Stimulated activated CD4-positive, alpha-beta T cell treated with anti-CD3 and anti-CD28 coated beads, Interleukin-4, amount 100 ng/mL, for 48 hours (primary cell): Measurements from ENCODE around the gene MUC4.
"Not testable (repeated sequence)": the region's sequence is repeated elsewhere in the genome, so short reads cannot be mapped to it uniquely, and the experiment has no call there.

Experiments used
- DNase-seq, 2 donors: peaks; one replicate each; pipeline ENCODE4 v3.0.0-alpha.2; 2020; ENCODE audit warnings: low read depth in 2 of 2

The MUC4 gene

DNA sequence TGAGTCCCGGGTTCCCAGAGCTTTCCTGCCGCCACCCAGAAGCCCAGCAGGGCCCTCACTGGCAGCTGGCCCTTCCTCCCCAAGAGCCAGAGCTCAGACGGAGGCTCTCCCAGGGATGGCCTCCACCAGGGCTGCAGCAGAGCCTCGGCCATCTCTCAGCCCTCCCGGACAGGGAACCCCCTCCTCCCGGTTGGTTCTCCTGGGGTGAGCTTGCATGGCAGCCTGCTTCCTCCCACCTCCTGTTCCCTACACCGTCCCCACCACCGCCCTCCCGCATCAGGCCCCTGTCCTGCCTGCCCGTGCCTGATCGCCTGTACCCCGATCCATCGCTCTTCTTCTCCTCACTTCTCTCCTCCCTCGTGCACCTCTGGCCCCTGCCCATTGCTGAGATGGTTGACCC is 24.1 kb upstream of the MUC4 start:
- no peak for DNase-seq

- no peak for DNase-seq
Measured at GRCh38 chr3:195834675-195835583, 23.2 kb upstream of the MUC4 start.

- no peak for DNase-seq
Measured at GRCh38 chr3:195829897-195830254, 18.1 kb upstream of the MUC4 start.

- DNase-seq = no peak
Measured at GRCh38 chr3:195828762-195829161, 17.0 kb upstream of the MUC4 start.

DNA sequence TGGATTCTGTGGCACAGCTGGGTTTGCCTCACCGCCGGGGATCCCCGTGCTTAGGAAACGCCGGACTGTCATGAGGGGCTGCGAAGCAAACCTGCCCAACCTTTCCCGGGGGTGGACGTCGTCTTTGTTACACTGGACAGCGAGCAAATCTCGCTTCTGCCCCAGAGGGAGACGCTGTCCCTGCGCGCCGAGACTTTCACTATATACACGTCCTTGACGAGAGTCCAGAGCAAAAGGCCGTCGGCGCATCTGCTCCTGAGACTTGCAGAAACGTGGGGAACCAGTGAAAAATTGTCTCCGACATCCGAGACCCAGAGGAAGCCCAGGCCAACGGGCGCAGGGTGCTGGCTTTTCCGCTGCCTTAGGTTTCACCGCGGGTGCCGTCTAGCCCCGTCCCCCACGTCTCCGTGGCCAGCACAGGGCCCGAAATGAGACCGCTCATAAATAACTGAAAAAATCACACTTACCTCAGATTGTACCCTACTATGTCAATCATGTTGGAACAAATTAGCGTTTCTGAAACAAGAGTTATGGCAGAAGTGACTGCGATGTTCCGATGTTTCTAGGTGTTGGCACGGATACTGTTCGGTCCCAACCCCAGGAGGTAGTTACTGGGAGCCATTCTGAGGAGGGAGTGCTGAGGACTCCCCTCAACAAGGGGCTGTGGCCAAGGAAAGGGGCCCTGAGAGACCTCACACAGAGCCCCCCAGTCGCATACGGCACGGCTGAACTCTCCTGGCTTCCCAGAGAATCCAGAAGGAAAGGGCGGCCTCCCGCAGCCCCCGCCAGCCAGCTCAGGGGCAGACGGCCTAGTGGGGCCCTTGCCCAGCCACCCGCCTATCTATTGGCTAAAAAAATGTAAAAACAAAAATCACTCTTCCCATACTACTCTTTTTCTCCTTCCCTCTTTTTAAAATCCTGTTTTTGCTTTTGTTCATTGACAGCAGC is 14.4 kb upstream of the MUC4 start:
- DNase-seq = no peak

DNA sequence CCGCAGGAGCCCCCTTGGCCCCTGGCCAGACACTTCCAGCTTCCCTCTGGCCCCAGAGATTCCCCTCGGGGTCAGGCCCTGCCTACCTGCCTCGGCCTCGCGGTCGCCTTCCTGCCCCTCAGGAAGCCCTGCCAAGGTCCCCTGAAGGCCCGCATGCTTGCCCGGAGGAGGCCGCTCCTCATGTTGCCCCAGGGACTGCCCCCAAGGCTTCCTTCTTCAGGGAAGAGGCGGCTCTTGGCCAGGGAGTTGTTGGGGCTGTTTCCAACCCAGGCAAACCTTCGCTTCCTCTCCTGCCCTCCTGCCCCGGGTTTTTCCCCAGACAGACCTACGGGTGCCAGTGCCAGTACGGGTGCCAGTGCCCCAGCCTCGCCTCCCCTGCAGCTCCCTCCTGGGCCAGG is 13.5 kb upstream of the MUC4 start:
- no peak for DNase-seq

- DNase-seq = not testable (repeated sequence)
Measured at GRCh38 chr3:195824425-195825190, 12.9 kb upstream of the MUC4 start.

- DNase-seq = no peak
Measured at GRCh38 chr3:195823999-195824398, 12.3 kb upstream of the MUC4 start.

GRCh38 chr3:195823280-195823679 is 11.6 kb upstream of the MUC4 start:
- DNase-seq = no peak

GRCh38 chr3:195822131-195822696 is 10.5 kb upstream of the MUC4 start:
- no peak for DNase-seq

DNA sequence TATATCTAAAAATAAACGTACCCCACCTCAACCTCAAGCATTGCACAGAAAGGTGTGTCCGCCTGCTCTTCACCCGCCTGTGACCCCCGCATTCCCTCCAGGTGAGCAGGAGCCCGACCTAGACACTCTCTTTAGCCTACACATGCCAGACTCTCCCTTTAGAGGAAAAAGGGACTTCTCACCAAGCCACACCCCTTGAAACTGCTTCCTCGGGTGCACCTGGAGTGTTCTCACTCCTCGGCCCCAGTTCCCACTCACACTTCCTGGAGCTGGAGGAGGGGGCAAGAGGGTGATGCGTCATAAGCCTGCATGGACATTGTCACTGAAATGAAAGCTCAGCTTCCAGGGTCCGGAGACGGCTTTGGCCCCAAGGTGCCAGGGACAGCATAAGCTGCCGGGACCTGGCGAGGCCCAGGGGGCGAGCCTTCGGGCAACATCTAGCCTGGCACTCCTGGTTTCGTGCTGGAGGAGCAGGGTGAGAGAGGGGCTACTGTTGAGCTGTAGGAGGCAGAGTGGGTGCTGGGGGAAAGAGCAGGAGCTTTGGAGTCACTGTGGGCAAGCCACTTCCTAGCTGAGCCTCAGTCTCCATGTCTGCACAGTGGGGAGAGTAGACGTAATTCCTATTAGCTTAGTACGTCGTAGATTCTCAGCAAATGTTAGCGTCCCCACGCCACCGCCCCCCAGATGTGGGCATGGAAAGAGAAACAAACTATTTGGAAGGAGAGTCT is 9.8 kb upstream of the MUC4 start:
- no peak for DNase-seq

DNA sequence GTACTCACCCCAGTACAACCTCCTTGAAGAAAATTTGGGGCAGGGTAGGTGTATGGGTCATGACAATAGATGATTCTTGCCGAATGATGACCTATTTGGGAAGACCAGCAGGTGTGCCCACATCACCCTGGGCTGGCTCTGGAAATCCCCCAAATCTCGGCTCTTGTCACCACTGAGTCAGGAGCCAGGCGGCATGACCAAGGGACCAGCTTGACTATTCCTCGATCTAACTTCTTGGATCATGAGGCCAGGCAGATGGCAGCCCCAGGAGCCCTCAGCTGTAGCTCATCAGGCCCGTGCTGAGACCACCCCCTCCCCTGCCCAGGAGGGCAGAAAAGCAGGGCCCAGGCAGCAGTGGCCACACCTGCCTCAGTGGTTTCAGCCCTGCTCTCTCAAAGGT is 9.2 kb upstream of the MUC4 start:
- no peak for DNase-seq

GRCh38 chr3:195820186-195820585 is 8.5 kb upstream of the MUC4 start:
- no peak for DNase-seq

DNA sequence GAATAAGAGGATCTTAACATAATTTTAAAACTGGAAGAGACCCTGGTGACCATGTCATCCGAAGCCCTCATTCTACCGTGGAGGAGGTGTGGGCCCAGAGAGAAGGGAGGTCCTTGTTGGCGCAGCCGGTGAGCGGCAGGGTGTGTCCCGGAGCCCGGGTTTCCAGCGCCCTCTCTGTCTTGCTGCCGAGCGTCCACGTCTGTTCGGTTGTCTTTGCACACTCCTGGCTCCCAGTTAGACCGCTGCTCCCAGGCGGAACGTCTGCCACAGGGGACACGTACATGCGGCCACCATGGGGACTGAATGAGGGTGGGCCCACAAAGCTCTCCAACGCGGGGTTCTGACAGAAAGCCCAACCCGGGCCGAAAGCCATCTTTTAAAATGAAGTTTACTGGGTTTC is 6.6 kb upstream of the MUC4 start:
- DNase-seq = no peak

DNA sequence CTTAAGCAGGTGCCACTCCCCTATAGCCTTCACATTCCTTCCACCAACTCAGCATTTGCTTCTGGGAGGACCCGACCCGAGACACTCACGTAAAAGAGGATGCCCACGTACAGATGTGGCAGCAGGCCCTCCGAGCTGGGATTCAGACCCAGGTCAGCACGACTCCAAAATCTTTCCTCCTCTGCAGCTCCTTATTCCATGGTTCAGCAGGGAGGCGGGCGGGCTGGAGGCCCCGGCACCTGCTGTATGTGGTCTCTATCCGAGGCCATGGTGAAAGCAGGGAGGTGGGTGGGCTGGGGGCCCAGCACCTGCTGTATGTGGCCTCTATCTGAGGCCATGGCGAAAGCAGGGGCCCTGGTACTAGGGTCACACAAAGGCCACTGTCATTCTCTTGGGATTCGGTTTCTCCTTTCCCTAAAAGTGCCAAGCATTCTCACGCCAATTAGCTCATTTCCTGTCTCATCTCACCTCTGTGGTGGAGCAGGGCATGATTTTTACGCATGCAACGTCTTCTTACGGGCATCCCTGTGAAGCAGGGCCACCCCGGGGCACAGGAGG is 5.9 kb upstream of the MUC4 start:
- no peak for DNase-seq

DNA sequence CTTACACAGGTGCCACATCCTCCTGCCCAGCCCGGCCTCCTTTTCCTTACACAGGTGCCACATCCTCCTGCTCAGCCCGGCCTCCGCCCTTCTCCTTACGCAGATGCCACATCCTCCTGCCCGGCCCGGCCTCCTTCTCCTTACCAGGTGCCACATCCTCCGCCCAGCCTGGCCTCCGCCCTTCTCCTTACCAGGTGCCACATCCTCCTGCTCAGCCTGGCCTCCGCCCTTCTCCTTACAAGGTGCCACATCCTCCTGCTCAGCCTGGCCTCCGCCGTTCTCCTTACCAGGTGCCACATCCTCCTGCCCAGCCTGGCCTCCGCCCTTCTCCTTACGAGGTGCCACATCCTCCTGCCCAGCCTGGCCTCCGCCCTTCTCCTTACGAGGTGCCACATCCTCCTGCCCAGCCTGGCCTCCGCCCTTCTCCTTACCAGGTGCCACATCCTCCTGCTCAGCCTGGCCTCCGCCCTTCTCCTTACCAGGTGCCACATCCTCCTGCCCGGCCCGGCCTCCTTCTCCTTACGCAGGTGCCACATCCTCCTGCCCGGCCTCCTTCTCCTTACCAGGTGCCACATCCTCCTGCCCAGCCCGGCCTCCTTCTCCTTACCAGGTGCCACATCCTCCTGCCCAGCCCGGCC is 4.7 kb upstream of the MUC4 start:
- DNase-seq = not testable (repeated sequence)

- DNase-seq = no peak
Measured at GRCh38 chr3:195815169-195815771, 3.5 kb upstream of the MUC4 start.

DNA sequence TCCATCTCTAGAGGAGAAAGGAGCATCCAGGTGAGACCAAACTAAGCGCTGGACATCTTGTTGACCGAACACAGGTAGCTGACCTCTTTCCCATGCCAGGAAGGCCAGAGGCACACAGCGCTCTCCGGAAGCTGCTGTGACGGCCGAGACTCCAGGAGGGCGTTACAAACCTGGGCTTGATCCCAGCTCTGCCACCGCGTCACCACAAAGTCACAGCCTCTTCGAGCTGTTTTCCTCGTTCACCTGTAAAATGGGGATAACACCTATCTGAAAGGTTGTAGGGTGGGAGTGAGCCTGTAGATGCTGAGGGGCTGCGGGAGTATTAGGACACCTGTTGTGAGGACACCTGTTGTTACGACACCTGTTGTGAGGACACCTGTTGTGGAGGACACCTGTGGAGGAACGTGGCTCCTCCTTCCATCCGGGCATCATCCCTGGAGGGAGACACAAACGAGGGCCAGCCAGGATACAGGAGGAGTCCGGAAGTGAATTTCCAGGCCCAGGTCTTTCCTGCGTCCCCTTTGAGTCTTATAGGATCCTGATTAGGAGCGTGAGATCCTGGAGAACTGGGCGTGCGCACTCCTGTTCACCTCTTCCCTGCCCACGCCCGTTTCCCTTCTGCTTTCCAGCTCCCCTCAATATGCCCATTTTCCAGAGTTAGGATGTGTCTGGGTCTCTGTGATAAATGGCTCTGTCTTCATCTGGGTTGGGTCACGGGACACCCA is 2.3 kb upstream of the MUC4 start:
- no peak for DNase-seq

GRCh38 chr3:195812366-195812765 is 637 bp upstream of the MUC4 start:
- no peak for DNase-seq
